ENCODE measurements around the gene CEP290.

Gene CEP290

GRCh38 chr12:88141774-88142609 is at the start of gene CEP290, which contains the start of gene TMTC3:
CEP290 (minus strand) TSS chr12:88142088; CDS start chr12:88141307, 781 bp downstream.
TMTC3 (plus strand) TSS chr12:88142307; CDS start chr12:88148316, 6,009 bp downstream.
- DNase-seq (ENCODE audit: low spot score): peak; percentile 95

- DNase-seq (ENCODE audit: low spot score): no peak
These were observed 46.3 kb upstream of the CEP290 start for GRCh38 chr12:88188180-88188579.

- DNase-seq (ENCODE audit: low spot score): no peak
These were observed 45.7 kb upstream of the CEP290 start for GRCh38 chr12:88187571-88187970.

GRCh38 chr12:88185988-88186387 is 44.1 kb upstream of the CEP290 start:
- DNase-seq (ENCODE audit: low spot score): no peak

GRCh38 chr12:88185279-88185678 is 43.4 kb upstream of the CEP290 start:
- no peak for DNase-seq (ENCODE audit: low spot score)

- DNase-seq (ENCODE audit: low spot score): no peak
These were observed 42.3 kb upstream of the CEP290 start for GRCh38 chr12:88184196-88184595.

GRCh38 chr12:88182416-88182815 is 40.5 kb upstream of the CEP290 start:
- DNase-seq (ENCODE audit: low spot score): no peak

GRCh38 chr12:88181881-88182280 is 40.0 kb upstream of the CEP290 start:
- no peak for DNase-seq (ENCODE audit: low spot score)

- no peak for DNase-seq (ENCODE audit: low spot score)
These were observed 37.6 kb upstream of the CEP290 start for GRCh38 chr12:88179436-88180014.

GRCh38 chr12:88175544-88175943 is 33.7 kb upstream of the CEP290 start:
- DNase-seq (ENCODE audit: low spot score): no peak

GRCh38 chr12:88172844-88173407 is 31.0 kb upstream of the CEP290 start:
- DNase-seq (ENCODE audit: low spot score): no peak

GRCh38 chr12:88167384-88167783 is 25.5 kb upstream of the CEP290 start:
- DNase-seq (ENCODE audit: low spot score): no peak

- no peak for DNase-seq (ENCODE audit: low spot score)
These were observed 24.3 kb upstream of the CEP290 start for GRCh38 chr12:88166179-88166578.

GRCh38 chr12:88163371-88163770 is 21.5 kb upstream of the CEP290 start:
- no peak for DNase-seq (ENCODE audit: low spot score)

- no peak for DNase-seq (ENCODE audit: low spot score)
These were observed 14.3 kb upstream of the CEP290 start for GRCh38 chr12:88156075-88156654.

- DNase-seq (ENCODE audit: low spot score): no peak
These were observed 12.1 kb upstream of the CEP290 start for GRCh38 chr12:88153959-88154358.

GRCh38 chr12:88150063-88150462 is 8.2 kb upstream of the CEP290 start:
- DNase-seq (ENCODE audit: low spot score): no peak

- no peak for DNase-seq (ENCODE audit: low spot score)
These were observed 3.9 kb upstream of the CEP290 start for GRCh38 chr12:88145567-88146505.

- DNase-seq (ENCODE audit: low spot score): no peak
These were observed 2.9 kb upstream of the CEP290 start for GRCh38 chr12:88144546-88145468.

GRCh38 chr12:88144037-88144436 is 2.1 kb upstream of the CEP290 start:
- no peak for DNase-seq (ENCODE audit: low spot score)

- DNase-seq (ENCODE audit: low spot score): peak; percentile 1
These were observed 713 bp upstream of the CEP290 start for GRCh38 chr12:88142610-88142991.

Data from CD4-positive, alpha-beta T cell treated with Interleukin-6 at 100 ng/mL for 8 hours (primary cell).